Kidney epithelial cell (primary cell): ENCODE results near the gene IGSF9B. TPM values are rescaled to one million over a fixed set of nuclear protein-coding genes. Genes with fewer than 3 reads are reported as not detected.

ENCODE experiments used
- DNase-seq: peaks from one replicate; pipeline ENCODE4 v3.0.0-alpha.2; 2010; ENCODE audit warnings: low read depth
- H3K27me3 ChIP-seq: 2 replicates; pipeline ENCODE4 v1.6.0; 2011; ENCODE audit warnings: low read length; ENCODE audit not compliant: control insufficient read depth, insufficient read depth
- H3K36me3 ChIP-seq: 2 replicates; pipeline ENCODE4 v1.5.1; 2011; ENCODE audit warnings: low read length; ENCODE audit not compliant: control insufficient read depth, insufficient read depth
- H3K4me3 ChIP-seq: 2 replicates; pipeline ENCODE4 v1.5.1; 2011; ENCODE audit warnings: low read depth, mild to moderate bottlenecking, control low read depth, low read length
- CTCF ChIP-seq: IDR thresholded peaks from 2 replicates; pipeline ENCODE4 v1.5.1; 2011; ENCODE audit warnings: mild to moderate bottlenecking, moderate library complexity, low read length, control low read depth, inconsistent platforms; ENCODE audit not compliant: insufficient read depth, poor library complexity, severe bottlenecking
- total RNA-seq: library from RNA; depleted of rRNA; stranded (reverse); fragments of >200 nt; gene quantifications from 2 replicates; pipeline ENCODE4 v1.2.3, GENCODE V29; 2015

Gene IGSF9B
- total RNA-seq, 1 donor from 2014 or later: 5.9 TPM

- no peaks in the 10 kb centered on the region for H3K27me3 ChIP-seq
- no peak overlapping the region for H3K4me3 ChIP-seq
- DNase-seq: no peak
- TF ChIP-seq CTCF: no peak
- H3K36me3 ChIP-seq: no peaks in the 10 kb centered on the region
Measured at GRCh38 chr11:133924661-133925060, 32.1 kb downstream of the IGSF9B start.

DNA sequence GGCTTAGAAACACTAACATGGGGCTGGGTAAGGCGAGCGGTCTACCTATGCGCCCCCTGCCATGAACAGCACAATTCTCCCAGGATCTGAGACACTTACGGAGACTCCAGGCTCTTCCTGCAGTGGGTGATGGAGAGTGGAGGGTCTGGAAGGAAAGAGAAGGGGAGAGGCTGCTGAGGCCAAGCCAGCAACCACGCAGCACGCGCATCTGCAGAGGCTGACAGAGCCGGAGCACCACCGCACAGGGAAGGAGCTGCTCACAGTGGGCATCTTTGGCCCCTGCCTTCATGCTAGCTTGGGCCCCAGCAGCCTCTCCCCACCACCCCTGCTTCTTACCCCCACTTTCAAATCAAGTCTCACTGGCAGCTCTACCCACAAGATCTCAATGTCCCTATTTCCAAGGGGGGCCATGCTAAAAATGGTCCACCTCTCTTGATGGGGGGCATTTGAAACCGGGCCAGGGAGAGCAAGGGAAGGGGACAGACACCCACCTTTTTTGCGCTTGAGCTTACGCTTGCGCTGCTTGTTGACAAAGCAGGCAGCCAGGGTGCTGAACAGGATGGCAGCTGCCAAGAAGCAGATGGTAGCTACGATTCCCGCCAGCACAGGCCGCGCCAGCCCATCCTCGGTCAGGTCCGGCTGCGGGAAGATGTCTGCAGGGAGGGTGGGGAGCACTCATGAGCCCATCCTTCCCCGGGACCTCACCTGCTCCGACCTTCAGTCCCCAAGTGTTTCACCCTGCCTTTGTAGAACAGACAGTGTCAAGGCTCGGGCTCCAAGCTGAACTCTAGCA, 34.5 kb downstream of the IGSF9B start:
- Histone ChIP-seq H3K27me3 (peaks cover 14% of the 10 kb centered on the region), H3K4me3 (no peak overlapping the region), H3K36me3 (no peaks in the 10 kb centered on the region)
- TF ChIP-seq CTCF: no peak
- no peak for DNase-seq

GRCh38 chr11:133921513-133921912, 35.3 kb downstream of the IGSF9B start:
- peaks cover 17% of the 10 kb centered on the region for H3K27me3 ChIP-seq
- no peaks in the 10 kb centered on the region for H3K36me3 ChIP-seq

GRCh38 chr11:133921026-133921425, 35.7 kb downstream of the IGSF9B start:
- H3K27me3 ChIP-seq: peaks cover 17% of the 10 kb centered on the region
- H3K36me3 ChIP-seq: no peaks in the 10 kb centered on the region
- no peak for DNase-seq
- no peak overlapping the region for H3K4me3 ChIP-seq
- no peak for TF ChIP-seq CTCF

More at GRCh38 chr11:133921513-133921912, 35.3 kb downstream of the IGSF9B start:
- TF ChIP-seq CTCF: no peak
- no peak overlapping the region for H3K4me3 ChIP-seq
- no peak for DNase-seq

- H3K36me3 ChIP-seq: no peaks in the 10 kb centered on the region
- TF ChIP-seq CTCF: no peak
- peaks cover 17% of the 10 kb centered on the region for H3K27me3 ChIP-seq
- DNase-seq: no peak
- no peak overlapping the region for H3K4me3 ChIP-seq
Measured at GRCh38 chr11:133920109-133920990, 36.4 kb downstream of the IGSF9B start.
